ENCODE data around the gene SORCS2. TPM values are rescaled to one million over a fixed set of nuclear protein-coding genes. Genes with fewer than 3 reads are reported as not detected.

Gene SORCS2
- total RNA-seq, 1 donor from 2014 or later, result not detected

- Mint-ChIP-seq H3K27me3 (no peaks in the 10 kb centered on the region), H3K4me1 (no peaks in the 10 kb centered on the region), H3K27ac (no peak overlapping the region), H3K9me3 (no peaks in the 10 kb centered on the region), H3K4me3 (no peak overlapping the region), H3K36me3 (ENCODE audit: low read depth) (no peaks in the 10 kb centered on the region)
- ATAC-seq (ENCODE audit: low read depth), result no peak
- no peak for TF ChIP-seq CTCF (IDR thresholded peaks at IDR 0.05)
- ChIA-PET POLR2A (no interaction called here), CTCF (no interaction called here)
- no peak for DNase-seq
- intact Hi-C loops (cut with micrococcal nuclease), result no loop called here
Measured at GRCh38 chr4:7310451-7310850, 118.1 kb downstream of the SORCS2 start.

DNA sequence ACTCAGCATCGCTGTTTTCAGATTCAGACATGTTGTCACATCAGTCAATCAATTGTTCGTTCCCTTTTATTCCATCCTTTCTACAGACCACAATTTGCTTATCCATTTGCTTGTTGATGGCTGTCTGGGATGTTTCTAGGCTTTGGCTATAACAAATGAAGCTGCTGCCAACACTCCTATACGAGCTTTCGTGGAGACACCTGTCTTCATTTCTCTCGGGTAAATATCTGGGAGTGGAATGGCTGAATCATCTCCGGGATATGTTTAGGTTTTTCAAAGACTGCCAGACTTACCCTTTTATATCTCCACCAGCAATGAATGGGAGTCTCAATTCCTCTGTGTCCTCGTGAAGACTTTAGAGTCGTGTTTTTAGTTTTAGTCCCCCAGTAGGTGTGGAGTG lies 118.9 kb downstream of the SORCS2 start:
- ChIA-PET CTCF (no interaction called here), POLR2A (no interaction called here)
- H3K36me3 Mint-ChIP-seq (ENCODE audit: low read depth), result no peaks in the 10 kb centered on the region
- no peaks in the 10 kb centered on the region for H3K4me1 Mint-ChIP-seq
- no peak for TF ChIP-seq CTCF (IDR thresholded peaks at IDR 0.05)
- no peak for ATAC-seq (ENCODE audit: low read depth)
- DNase-seq, result no peak
- no peaks in the 10 kb centered on the region for H3K9me3 Mint-ChIP-seq
- H3K4me3 Mint-ChIP-seq, result no peak overlapping the region
- intact Hi-C loops (cut with micrococcal nuclease), result no loop called here
- H3K27ac Mint-ChIP-seq, result no peak overlapping the region
- no peaks in the 10 kb centered on the region for H3K27me3 Mint-ChIP-seq

GRCh38 chr4:7312691-7313090 lies 120.4 kb downstream of the SORCS2 start:
- H3K9me3 Mint-ChIP-seq, result no peaks in the 10 kb centered on the region
- no peak for ATAC-seq (ENCODE audit: low read depth)
- CTCF ChIA-PET, result no interaction called here
- POLR2A ChIA-PET, result no interaction called here
- no peak overlapping the region for H3K4me3 Mint-ChIP-seq
- intact Hi-C loops (cut with micrococcal nuclease), result no loop called here
- H3K27ac Mint-ChIP-seq, result no peak overlapping the region
- no peak for TF ChIP-seq CTCF (IDR thresholded peaks at IDR 0.05)
- H3K4me1 Mint-ChIP-seq, result no peaks in the 10 kb centered on the region
- H3K36me3 Mint-ChIP-seq (ENCODE audit: low read depth), result no peaks in the 10 kb centered on the region
- H3K27me3 Mint-ChIP-seq, result no peaks in the 10 kb centered on the region
- no peak for DNase-seq

DNA sequence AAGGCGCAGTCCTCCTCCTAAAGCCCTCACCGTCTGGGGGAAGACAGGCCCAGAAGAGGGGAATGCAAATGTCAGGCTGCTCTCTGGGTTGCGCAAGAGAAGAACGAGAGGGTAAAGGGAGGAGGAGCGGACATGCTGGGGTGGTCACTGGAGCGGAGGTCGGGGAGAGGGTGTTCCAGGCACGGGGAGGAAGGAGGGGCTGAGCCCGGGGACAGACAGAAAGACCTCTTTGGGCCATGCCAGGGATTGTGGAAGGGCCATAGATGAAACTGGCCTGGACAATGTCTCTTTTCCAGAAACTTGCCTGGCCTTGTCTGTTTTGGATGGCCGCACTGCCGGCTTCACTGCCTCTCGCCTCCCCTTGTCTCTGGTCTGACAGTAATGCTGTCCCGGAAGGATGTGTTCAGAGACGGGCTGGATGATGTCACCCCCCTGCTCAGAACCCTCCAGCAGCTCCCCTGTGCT lies 121.0 kb downstream of the SORCS2 start:
- Mint-ChIP-seq H3K27ac (no peak overlapping the region), H3K27me3 (no peaks in the 10 kb centered on the region), H3K36me3 (ENCODE audit: low read depth) (no peaks in the 10 kb centered on the region), H3K4me1 (no peaks in the 10 kb centered on the region), H3K4me3 (no peak overlapping the region), H3K9me3 (peaks cover 1% of the 10 kb centered on the region)
- intact Hi-C loops (cut with micrococcal nuclease), result no loop called here
- ATAC-seq (ENCODE audit: low read depth) (no peak), DNase-seq (no peak)
- ChIA-PET CTCF (no interaction called here), POLR2A (interaction anchor here (0.5 kb wide), 1 partner anchor 21 kb away, joined by 3 read pairs; no protein-coding TSS in a partner anchor)
- TF ChIP-seq CTCF (IDR thresholded peaks at IDR 0.05), result no peak

- Mint-ChIP-seq H3K4me3 (no peak overlapping the region), H3K27me3 (no peaks in the 10 kb centered on the region), H3K27ac (no peak overlapping the region), H3K9me3 (peaks cover 8% of the 10 kb centered on the region), H3K36me3 (ENCODE audit: low read depth) (no peaks in the 10 kb centered on the region), H3K4me1 (no peaks in the 10 kb centered on the region)
- no peak for DNase-seq
- no peak for TF ChIP-seq CTCF (IDR thresholded peaks at IDR 0.05)
- ATAC-seq (ENCODE audit: low read depth), result no peak
- intact Hi-C loops (cut with micrococcal nuclease), result no loop called here
- ChIA-PET POLR2A (no interaction called here), CTCF (no interaction called here)
Measured at GRCh38 chr4:7313991-7314390, 121.7 kb downstream of the SORCS2 start.

Measured in activated B cell treated with CpG ODN at 0.5 μM for 24 hours (primary cell).